Osteoblast (primary cell): ENCODE results near the gene DMPK. TPM values are rescaled to one million over a fixed set of nuclear protein-coding genes. Genes with fewer than 3 reads are reported as not detected.
A peak's percentile ranks its signal among the peaks of the same experiment; 100 is the strongest.

Experiments used
- DNase-seq: peaks from one replicate; pipeline ENCODE4 v3.0.0; 2011; ENCODE audit warnings: low spot score, mixed read lengths; ENCODE audit not compliant: insufficient read length; ENCODE audit errors: missing footprints
- H2AFZ ChIP-seq: 2 replicates; pipeline ENCODE4 v1.6.0; 2011; ENCODE audit warnings: mild to moderate bottlenecking, low read length
- H3K27ac ChIP-seq: 2 replicates; pipeline ENCODE4 v1.5.1; 2011; ENCODE audit warnings: mild to moderate bottlenecking, low read depth, low read length, moderate library complexity
- H3K27me3 ChIP-seq: 2 replicates; pipeline ENCODE4 v1.6.0; 2012; ENCODE audit warnings: mild to moderate bottlenecking, control low read depth, inconsistent platforms, low read length, moderate library complexity; ENCODE audit not compliant: insufficient read depth
- H3K36me3 ChIP-seq: 2 replicates; pipeline ENCODE4 v1.5.1; 2011; ENCODE audit warnings: mild to moderate bottlenecking, low read length, control low read depth, moderate library complexity; ENCODE audit not compliant: insufficient read depth
- H3K4me1 ChIP-seq: 2 replicates; pipeline ENCODE4 v1.5.1; 2011; ENCODE audit warnings: mild to moderate bottlenecking, low read length, control low read depth, moderate library complexity; ENCODE audit not compliant: insufficient read depth
- H3K4me2 ChIP-seq: 2 replicates; pipeline ENCODE4 v1.6.0; 2011; ENCODE audit warnings: mild to moderate bottlenecking, low read length; ENCODE audit not compliant: insufficient read depth
- H3K4me3 ChIP-seq: fragments of 200-600 bp; sonication (generic); 3 replicates; pipeline ENCODE4 v1.5.1; 2012; ENCODE audit warnings: mild to moderate bottlenecking, low read length, inconsistent platforms; ENCODE audit not compliant: insufficient read depth
- H3K79me2 ChIP-seq: 2 replicates; pipeline ENCODE4 v1.6.0; 2012; ENCODE audit warnings: mild to moderate bottlenecking, low read length, control low read depth, inconsistent platforms; ENCODE audit not compliant: insufficient read depth
- H3K9me3 ChIP-seq: 2 replicates; pipeline ENCODE4 v1.5.1; 2011; ENCODE audit warnings: low read depth, low read length, control low read depth
- H4K20me1 ChIP-seq: 2 replicates; pipeline ENCODE4 v1.6.0; 2012; ENCODE audit warnings: mild to moderate bottlenecking, low read length, control low read depth; ENCODE audit not compliant: insufficient read depth
- total RNA-seq: library from RNA; depleted of rRNA; stranded (reverse); fragments of >200 nt; gene quantifications from 2 replicates; pipeline ENCODE4 v1.2.3, GENCODE V29; 2012
- TF ChIP-seq, protein P1 (sequence below): IDR thresholded peaks from 2 replicates; pipeline ENCODE4 v1.5.1; 2011; ENCODE audit warnings: mild to moderate bottlenecking, low read depth, low read length, moderate library complexity; ENCODE audit errors: extremely low read depth

The DMPK gene
- total RNA-seq, 1 donor: 30.4 TPM

DNA sequence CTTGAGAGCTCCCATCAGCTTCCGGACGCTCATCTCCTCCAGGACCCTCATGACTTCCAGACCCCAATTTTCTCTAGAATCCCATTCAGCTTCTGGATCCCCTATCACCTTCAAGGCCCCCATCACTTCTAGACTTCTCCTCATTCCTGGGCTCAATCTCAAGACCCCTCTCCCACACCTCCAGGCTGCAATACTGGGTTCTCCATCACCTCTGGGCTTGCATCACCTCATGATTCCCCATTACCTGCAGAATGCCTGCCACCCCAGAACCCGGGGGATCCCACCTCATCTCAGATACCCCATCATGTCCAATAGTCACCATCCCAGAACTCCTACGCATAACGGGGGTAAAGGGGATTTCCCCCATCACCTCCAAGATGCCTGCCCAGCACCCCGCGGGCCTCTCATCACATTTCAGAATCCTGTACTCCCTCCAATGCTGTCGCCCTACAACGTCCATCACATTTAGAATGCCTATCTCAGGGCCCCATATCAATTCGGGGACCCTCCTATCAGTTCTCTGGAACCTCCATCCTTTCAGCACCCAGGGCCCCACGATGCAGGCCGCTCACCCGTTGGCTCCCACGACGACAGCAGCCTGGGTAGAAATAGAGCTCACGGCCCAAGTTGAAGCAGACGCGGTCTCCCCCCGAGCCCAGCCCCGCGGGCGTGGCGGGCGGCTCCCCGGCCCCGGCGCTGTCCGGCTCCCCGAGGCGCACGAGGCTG is 9.6 kb upstream of the DMPK start:
- Histone ChIP-seq H3K36me3 (peaks cover 32% of the 10 kb centered on the region), H3K4me1 (peaks cover 14% of the 10 kb centered on the region), H3K9me3 (no peaks in the 10 kb centered on the region), H2AFZ (no peak overlapping the region), H3K79me2 (peaks cover 44% of the 10 kb centered on the region), H3K27ac (peak overlapping the region; percentile 24), H3K4me2 (peak overlapping the region; percentile 95), H3K27me3 (no peaks in the 10 kb centered on the region), H4K20me1 (peaks cover 18% of the 10 kb centered on the region), H3K4me3 (peak overlapping the region; percentile 85)
- TF ChIP-seq, protein P1, sequence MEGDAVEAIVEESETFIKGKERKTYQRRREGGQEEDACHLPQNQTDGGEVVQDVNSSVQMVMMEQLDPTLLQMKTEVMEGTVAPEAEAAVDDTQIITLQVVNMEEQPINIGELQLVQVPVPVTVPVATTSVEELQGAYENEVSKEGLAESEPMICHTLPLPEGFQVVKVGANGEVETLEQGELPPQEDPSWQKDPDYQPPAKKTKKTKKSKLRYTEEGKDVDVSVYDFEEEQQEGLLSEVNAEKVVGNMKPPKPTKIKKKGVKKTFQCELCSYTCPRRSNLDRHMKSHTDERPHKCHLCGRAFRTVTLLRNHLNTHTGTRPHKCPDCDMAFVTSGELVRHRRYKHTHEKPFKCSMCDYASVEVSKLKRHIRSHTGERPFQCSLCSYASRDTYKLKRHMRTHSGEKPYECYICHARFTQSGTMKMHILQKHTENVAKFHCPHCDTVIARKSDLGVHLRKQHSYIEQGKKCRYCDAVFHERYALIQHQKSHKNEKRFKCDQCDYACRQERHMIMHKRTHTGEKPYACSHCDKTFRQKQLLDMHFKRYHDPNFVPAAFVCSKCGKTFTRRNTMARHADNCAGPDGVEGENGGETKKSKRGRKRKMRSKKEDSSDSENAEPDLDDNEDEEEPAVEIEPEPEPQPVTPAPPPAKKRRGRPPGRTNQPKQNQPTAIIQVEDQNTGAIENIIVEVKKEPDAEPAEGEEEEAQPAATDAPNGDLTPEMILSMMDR: no peak
- DNase-seq: peak; percentile 90

DNA sequence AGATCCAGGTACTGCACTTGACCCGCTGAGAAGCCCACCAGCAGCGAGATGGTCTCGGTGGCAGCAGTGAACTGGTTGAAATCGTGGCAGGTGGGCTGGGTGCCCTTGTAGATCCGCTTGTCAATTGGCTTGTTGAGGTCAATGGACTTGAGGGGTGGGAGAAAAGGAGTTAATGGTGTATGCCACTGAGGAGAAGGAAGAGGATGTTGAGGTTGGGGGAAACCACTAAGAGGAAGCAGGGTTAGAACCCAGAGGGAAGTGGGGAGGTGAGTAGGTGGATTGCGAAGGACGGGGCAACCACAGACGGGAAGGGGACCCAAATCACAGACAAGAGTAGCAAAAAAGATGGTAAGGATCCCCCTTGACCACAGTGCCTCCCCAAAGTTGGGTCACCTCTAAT is 8.7 kb upstream of the DMPK start:
- Histone ChIP-seq H3K9me3 (no peaks in the 10 kb centered on the region), H3K27ac (no peak overlapping the region), H3K4me1 (peaks cover 14% of the 10 kb centered on the region), H3K4me3 (peak overlapping the region; percentile 85), H3K4me2 (peak overlapping the region; percentile 95), H3K36me3 (peaks cover 41% of the 10 kb centered on the region), H3K79me2 (peaks cover 52% of the 10 kb centered on the region), H2AFZ (no peak overlapping the region), H3K27me3 (no peaks in the 10 kb centered on the region), H4K20me1 (peaks cover 18% of the 10 kb centered on the region)
- TF ChIP-seq, protein P1: no peak
- peak; percentile 46 for DNase-seq

DNA sequence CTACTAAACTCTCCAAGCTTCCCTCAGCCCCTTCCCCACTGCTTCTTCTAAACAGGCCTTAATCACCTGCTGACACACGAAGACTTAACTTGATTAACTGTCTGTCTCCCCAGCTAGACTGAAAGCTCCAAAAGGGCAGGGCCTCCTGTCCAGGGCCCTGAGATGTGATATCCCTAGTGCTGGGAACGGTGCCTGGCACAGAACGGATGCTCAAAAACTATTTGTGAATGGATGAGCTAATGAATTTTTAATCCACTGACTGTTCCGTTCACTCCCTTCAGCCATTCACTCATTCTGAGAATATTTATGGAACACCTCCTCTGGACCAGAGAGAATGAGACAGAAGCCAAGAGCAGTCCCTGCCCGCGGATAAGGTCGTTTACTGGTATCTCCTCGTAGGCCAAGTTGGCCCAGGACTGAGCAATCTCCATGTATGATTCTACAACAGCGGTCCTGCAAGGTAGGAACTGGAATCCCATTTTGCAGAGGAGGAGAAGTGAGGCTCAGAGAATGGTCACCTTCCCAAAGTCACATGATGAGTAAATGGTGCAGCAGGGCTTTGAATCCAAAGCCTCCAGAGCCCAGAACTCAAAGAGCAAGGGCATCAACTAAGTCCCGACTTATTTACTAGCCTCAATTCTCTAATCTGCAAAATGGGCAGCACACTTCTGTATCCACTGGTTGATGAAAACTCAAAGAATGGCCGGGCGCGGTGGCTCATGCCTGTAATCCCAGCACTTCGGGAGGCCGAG is 6.9 kb upstream of the DMPK start:
- no peak overlapping the region for H2AFZ ChIP-seq
- H3K9me3 ChIP-seq: no peaks in the 10 kb centered on the region
- peaks cover 15% of the 10 kb centered on the region for H3K4me1 ChIP-seq
- no peak overlapping the region for H3K4me2 ChIP-seq
- peaks cover 68% of the 10 kb centered on the region for H3K79me2 ChIP-seq
- H3K27me3 ChIP-seq: no peaks in the 10 kb centered on the region
- no peak overlapping the region for H3K4me3 ChIP-seq
- H3K27ac ChIP-seq: no peak overlapping the region
- H4K20me1 ChIP-seq: peaks cover 24% of the 10 kb centered on the region
- TF ChIP-seq, protein P1: no peak
- H3K36me3 ChIP-seq: peaks cover 50% of the 10 kb centered on the region
- peak; percentile 34 for DNase-seq

DNA sequence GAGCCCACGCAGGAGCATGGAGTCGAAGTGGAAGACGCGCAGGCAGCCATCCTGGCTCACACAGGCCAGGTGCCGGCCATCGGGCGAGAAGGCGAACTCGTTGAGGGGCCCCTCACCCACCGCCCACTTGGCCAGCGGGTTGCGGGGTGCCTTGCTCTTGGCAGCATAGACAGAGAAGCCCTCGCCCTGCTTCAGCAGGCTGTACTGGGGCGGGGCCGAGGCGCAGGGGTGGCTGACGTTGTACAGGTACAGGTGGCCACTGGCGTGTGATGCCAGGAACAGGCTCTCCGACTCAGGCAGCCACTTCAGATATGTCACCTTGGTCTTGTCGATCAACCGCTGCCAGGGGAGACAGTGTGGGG is 4.2 kb upstream of the DMPK start:
- Histone ChIP-seq H3K4me3 (no peak overlapping the region), H3K79me2 (peaks cover 63% of the 10 kb centered on the region), H3K27me3 (no peaks in the 10 kb centered on the region), H3K9me3 (no peaks in the 10 kb centered on the region), H3K27ac (no peak overlapping the region), H3K36me3 (peaks cover 50% of the 10 kb centered on the region), H3K4me2 (no peak overlapping the region), H3K4me1 (peaks cover 30% of the 10 kb centered on the region), H2AFZ (no peak overlapping the region), H4K20me1 (peaks cover 23% of the 10 kb centered on the region)
- DNase-seq: no peak
- TF ChIP-seq, protein P1: no peak
